Measurements from ENCODE around the gene TCF15.
"Not testable (repeated sequence)": the region's sequence is repeated elsewhere in the genome, so short reads cannot be mapped to it uniquely, and the experiment has no call there.

Gene TCF15

DNA sequence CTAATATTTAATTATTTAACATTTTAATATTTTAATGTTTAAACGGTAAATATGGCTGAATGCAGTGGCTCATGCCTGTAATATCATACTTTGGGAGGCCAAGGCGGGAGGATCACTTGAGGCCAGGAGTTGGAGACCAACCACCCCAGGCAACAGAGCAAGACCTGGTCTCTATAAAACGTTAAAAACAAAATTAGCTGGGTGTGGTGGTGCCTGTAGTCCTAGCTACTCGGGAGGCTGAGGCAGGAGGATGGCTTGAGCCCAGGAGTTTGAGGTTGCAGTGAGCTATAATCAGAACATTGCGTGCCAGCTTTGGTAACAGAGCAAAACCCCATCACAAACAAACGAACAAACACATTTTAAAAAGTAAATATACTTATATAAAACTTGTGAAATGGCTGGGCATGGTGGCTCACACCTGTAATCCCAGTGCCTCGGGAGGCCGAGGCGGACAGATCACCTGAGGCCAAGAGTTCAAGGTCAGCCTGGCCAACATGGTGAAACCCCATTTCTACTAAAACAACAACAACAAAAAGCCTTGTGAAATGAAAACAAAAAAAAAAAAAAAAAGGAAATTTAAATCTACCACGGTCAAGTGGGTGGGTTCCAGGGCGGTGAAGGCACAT lies 34.7 kb upstream of the TCF15 start:
- peaks cover 4% of the 10 kb centered on the region; the same call in 1 of the 2 replicates for H3K4me1 ChIP-seq (ENCODE audit: low read length)
- H3K36me3 ChIP-seq (replicated peaks; ENCODE audit: low read depth, low read length): peaks cover 31% of the 10 kb centered on the region
- H3K79me2 ChIP-seq (ENCODE audit: low read length): peaks cover 10% of the 10 kb centered on the region
- TF ChIP-seq EZH2phosphoT487 (IDR thresholded peaks at IDR 0.05; ENCODE audit: low read depth): no peak
- TF ChIP-seq, protein P1, sequence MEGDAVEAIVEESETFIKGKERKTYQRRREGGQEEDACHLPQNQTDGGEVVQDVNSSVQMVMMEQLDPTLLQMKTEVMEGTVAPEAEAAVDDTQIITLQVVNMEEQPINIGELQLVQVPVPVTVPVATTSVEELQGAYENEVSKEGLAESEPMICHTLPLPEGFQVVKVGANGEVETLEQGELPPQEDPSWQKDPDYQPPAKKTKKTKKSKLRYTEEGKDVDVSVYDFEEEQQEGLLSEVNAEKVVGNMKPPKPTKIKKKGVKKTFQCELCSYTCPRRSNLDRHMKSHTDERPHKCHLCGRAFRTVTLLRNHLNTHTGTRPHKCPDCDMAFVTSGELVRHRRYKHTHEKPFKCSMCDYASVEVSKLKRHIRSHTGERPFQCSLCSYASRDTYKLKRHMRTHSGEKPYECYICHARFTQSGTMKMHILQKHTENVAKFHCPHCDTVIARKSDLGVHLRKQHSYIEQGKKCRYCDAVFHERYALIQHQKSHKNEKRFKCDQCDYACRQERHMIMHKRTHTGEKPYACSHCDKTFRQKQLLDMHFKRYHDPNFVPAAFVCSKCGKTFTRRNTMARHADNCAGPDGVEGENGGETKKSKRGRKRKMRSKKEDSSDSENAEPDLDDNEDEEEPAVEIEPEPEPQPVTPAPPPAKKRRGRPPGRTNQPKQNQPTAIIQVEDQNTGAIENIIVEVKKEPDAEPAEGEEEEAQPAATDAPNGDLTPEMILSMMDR (IDR thresholded peaks at IDR 0.05; ENCODE audit: low read depth, low read length): no peak
- H4K20me1 ChIP-seq (ENCODE audit: insufficient read depth, low read length): peaks cover 13% of the 10 kb centered on the region; the same call in 1 of the 2 replicates
- H3K27me3 ChIP-seq (ENCODE audit: low read depth, low read length): no peaks in the 10 kb centered on the region
- no peak overlapping the region for H3K9ac ChIP-seq (ENCODE audit: low read length)
- no peak overlapping the region for H3K4me3 ChIP-seq (ENCODE audit: low read length)
- no peak overlapping the region for H3K27ac ChIP-seq (ENCODE audit: low read length)
- no peak overlapping the region for H2AFZ ChIP-seq (ENCODE audit: low read depth, low read length)
- H3K9me3 ChIP-seq (ENCODE audit: insufficient read depth, low read length): no peaks in the 10 kb centered on the region
- no peak overlapping the region for H3K4me2 ChIP-seq (ENCODE audit: low read length)

DNA sequence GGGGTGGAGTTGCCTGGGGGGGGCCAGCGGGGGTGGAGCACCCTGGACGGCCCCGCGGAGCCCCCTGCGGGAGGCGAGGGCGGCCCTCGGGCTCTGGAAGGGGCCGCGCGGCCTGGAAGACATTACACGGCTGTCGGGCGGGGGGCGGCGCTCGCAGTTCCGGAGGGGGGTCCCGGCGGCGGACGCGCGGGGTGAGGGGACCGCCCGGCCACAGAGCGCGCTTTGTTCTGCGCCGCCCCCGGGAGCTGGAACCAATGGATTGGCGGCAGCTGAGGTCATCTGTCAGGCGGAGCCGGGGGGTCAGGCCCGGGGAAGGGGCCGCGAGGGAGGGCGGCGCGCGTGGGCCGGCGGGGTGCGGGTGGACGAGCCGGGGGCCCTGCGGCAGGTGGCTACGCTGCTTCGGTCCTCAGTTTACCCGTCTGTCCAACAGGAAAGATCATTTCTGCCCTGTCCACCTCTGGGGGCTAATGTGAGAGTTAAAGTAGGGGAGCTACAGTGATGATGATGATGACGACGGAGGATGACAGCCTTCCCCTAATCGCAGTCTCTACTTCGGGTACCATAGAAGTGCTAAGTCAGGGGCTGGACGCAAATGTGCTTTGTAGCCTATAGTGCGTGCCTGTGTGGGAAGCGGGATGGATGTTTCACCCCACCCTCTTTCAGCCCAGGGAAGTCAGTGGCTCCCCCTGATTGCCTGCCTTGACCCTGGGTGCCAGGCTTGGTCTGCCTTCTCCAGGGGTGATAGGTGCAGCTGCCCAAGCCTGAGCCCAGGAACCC lies 32.5 kb upstream of the TCF15 start:
- no peak overlapping the region for H3K4me2 ChIP-seq (ENCODE audit: low read length)
- H3K4me3 ChIP-seq (ENCODE audit: low read length): no peak overlapping the region
- no peak overlapping the region for H2AFZ ChIP-seq (ENCODE audit: low read depth, low read length)

DNA sequence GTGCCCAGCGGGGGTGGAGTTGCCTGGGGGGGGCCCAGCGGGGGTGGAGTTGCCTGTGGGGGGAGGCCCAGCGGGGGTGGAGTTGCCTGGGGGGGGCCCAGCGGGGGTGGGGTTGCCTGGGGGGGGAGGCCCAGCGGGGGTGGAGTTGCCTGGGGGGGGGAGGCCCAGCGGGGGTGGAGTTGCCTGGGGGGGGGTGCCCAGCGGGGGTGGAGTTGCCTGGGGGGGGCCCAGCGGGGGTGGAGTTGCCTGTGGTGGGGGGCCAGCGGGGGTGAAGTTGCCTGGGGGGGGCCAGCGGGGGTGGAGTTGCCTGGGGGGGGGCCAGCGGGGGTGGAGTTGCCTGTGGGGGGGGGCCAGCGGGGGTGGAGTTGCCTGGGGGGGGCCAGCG lies 31.9 kb upstream of the TCF15 start:
- H4K20me1 ChIP-seq (ENCODE audit: insufficient read depth, low read length); H3K79me2 ChIP-seq (ENCODE audit: low read length); H3K36me3 ChIP-seq (replicated peaks; ENCODE audit: low read depth, low read length); H3K27ac ChIP-seq (ENCODE audit: low read length); H3K9ac ChIP-seq (ENCODE audit: low read length); H3K27me3 ChIP-seq (ENCODE audit: low read depth, low read length); H2AFZ ChIP-seq (ENCODE audit: low read depth, low read length); H3K4me1 ChIP-seq (ENCODE audit: low read length); H3K9me3 ChIP-seq (ENCODE audit: insufficient read depth, low read length); H3K4me3 ChIP-seq (ENCODE audit: low read length); H3K4me2 ChIP-seq (ENCODE audit: low read length): not testable (repeated sequence)

More for the DNA sequence above, 32.5 kb upstream of the TCF15 start:
- Histone ChIP-seq H3K4me1 (ENCODE audit: low read length) (peaks cover 4% of the 10 kb centered on the region; the same call in 1 of the 2 replicates), H4K20me1 (ENCODE audit: insufficient read depth, low read length) (peaks cover 13% of the 10 kb centered on the region; the same call in 1 of the 2 replicates), H3K27me3 (ENCODE audit: low read depth, low read length) (0 out of 2 replicates have a peak, but pooled peaks cover under 1% of the 10 kb centered on the region), H3K79me2 (ENCODE audit: low read length) (0 out of 2 replicates have a peak, but pooled peaks cover 4% of the 10 kb centered on the region), H3K27ac (ENCODE audit: low read length) (no peak overlapping the region), H3K9me3 (ENCODE audit: insufficient read depth, low read length) (no peaks in the 10 kb centered on the region), H3K9ac (ENCODE audit: low read length) (no peak overlapping the region), H3K36me3 (replicated peaks; ENCODE audit: low read depth, low read length) (peaks cover 13% of the 10 kb centered on the region)
- TF ChIP-seq, protein P1 (IDR thresholded peaks at IDR 0.05; ENCODE audit: low read depth, low read length): no peak
- no peak for TF ChIP-seq EZH2phosphoT487 (IDR thresholded peaks at IDR 0.05; ENCODE audit: low read depth)

- Histone ChIP-seq H3K27ac (ENCODE audit: low read length) (no peak overlapping the region), H3K27me3 (ENCODE audit: low read depth, low read length) (peaks cover 7% of the 10 kb centered on the region; the same call in 1 of the 2 replicates), H3K36me3 (replicated peaks; ENCODE audit: low read depth, low read length) (peaks cover 3% of the 10 kb centered on the region), H3K4me2 (ENCODE audit: low read length) (no peak overlapping the region), H4K20me1 (ENCODE audit: insufficient read depth, low read length) (peaks cover 4% of the 10 kb centered on the region; the same call in 1 of the 2 replicates), H3K79me2 (ENCODE audit: low read length) (no peaks in the 10 kb centered on the region), H3K4me3 (ENCODE audit: low read length) (no peak overlapping the region), H2AFZ (ENCODE audit: low read depth, low read length) (no peak overlapping the region), H3K4me1 (ENCODE audit: low read length) (peaks cover 4% of the 10 kb centered on the region; the same call in 1 of the 2 replicates), H3K9me3 (ENCODE audit: insufficient read depth, low read length) (no peaks in the 10 kb centered on the region), H3K9ac (ENCODE audit: low read length) (no peak overlapping the region)
- TF ChIP-seq, protein P1 (IDR thresholded peaks at IDR 0.05; ENCODE audit: low read depth, low read length): no peak
- TF ChIP-seq EZH2phosphoT487 (IDR thresholded peaks at IDR 0.05; ENCODE audit: low read depth): no peak
Observed at GRCh38 chr20:641516-641875, 31.4 kb upstream of the TCF15 start.

Data from OCI-LY3 (cell line).